ENCODE measurements around the gene HOMER1. TPM values are rescaled to one million over a fixed set of nuclear protein-coding genes. Genes with fewer than 3 reads are reported as not detected.

The HOMER1 gene
- total and polyA plus RNA-seq, 2 of the 4 experiments (the other 2 are of a cell fraction) = 1.9 to 6.8 TPM

DNA sequence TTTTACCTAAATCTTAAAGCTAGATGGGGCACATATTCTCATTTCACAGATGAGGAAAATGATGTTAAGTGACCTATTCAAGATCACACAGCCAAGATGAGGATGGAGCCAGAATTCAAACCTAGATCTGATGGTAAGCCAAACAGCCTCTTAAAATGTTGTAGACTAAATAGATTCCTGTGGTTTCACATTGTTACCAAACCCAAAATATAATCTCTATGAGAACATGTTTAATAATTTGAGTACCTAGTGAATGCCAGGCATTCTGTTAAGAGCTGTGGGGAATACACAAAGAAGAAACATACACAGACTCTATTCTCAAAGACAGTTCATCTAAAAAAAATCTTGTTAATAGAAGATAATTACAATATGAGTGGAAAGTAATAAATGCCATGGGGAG lies 25.2 kb downstream of the HOMER1 start:
- H4K5ac ChIP-seq (ENCODE audit: low read depth, low read length) = no peak overlapping the region
- no peak overlapping the region for H2AK9ac ChIP-seq (replicated peaks; ENCODE audit: low read depth, low read length, poor library complexity)
- H4K20me1 ChIP-seq (ENCODE audit: insufficient read depth, low read length) = no peaks in the 10 kb centered on the region
- H3K23ac ChIP-seq (ENCODE audit: low read depth, low read length) = no peak overlapping the region
- no peak overlapping the region for H4K91ac ChIP-seq (ENCODE audit: insufficient read depth, low read depth, low read length)
- in situ Hi-C loops (cut with MboI; ENCODE audit: low sequenced_read_pairs) (no loop called here), intact Hi-C loops (cut with micrococcal nuclease) (no loop called here), dilution Hi-C loops (cut with HindIII; ENCODE audit: low sequenced_read_pairs, unreplicated experiment) (no loop called here)
- H3K36me3 ChIP-seq (ENCODE audit: control insufficient read depth, insufficient read depth, low read length) = no peaks in the 10 kb centered on the region
- H2BK15ac ChIP-seq (ENCODE audit: low read depth, low read length) = no peak overlapping the region
- H3K4ac ChIP-seq (ENCODE audit: low read depth, low read length) = no peak overlapping the region
- H2BK20ac ChIP-seq (ENCODE audit: low read depth, low read length) = no peak overlapping the region
- H3K79me1 ChIP-seq (ENCODE audit: low read depth in 1 of 2, low read length in 2 of 2) = peaks cover 12 to 18% of the 10 kb centered on the region in 2 experiments; a peak in 2 of 4 replicates
- ChIA-PET CTCF (no interaction called here), POLR2A (ENCODE audit: unreplicated experiment) (no interaction called here)
- H3K4me2 ChIP-seq (ENCODE audit: low read depth, low read length) = no peak overlapping the region
- no peak overlapping the region for H3K56ac ChIP-seq (ENCODE audit: extremely low read depth, insufficient read depth, low read length)
- DNase-seq (peak; percentile 54), ATAC-seq (ENCODE audit: low read depth) (peak; percentile 48)
- H3K9me1 ChIP-seq (ENCODE audit: insufficient read depth, low read length) = peaks cover 3% of the 10 kb centered on the region
- no peak overlapping the region for H3K18ac ChIP-seq (ENCODE audit: low read depth, low read length)
- peaks cover 4% of the 10 kb centered on the region for H3K4me1 ChIP-seq (ENCODE audit: control insufficient read depth, insufficient read depth, low read length)
- H2AK5ac ChIP-seq (ENCODE audit: low read depth, low read length) = no peak overlapping the region
- no peak overlapping the region for H2AFZ ChIP-seq (replicated peaks; ENCODE audit: low read length, poor library complexity)
- H2BK5ac ChIP-seq (ENCODE audit: low read depth, low read length, poor library complexity, severe bottlenecking) = no peak overlapping the region
- TF ChIP-seq RCOR1 (IDR thresholded peaks at IDR 0.05; ENCODE audit: insufficient replicate concordance, low read length) (no peak), RFX5 (IDR thresholded peaks at IDR 0.05; ENCODE audit: low read depth, low read length) (no peak), BHLHE40 (IDR thresholded peaks at IDR 0.05; ENCODE audit: low read depth, low read length) (no peak), MAFK (IDR thresholded peaks at IDR 0.05; ENCODE audit: low read depth, low read length) (no peak), MXI1 (IDR thresholded peaks at IDR 0.05; ENCODE audit: borderline replicate concordance, low read depth, low read length) (no peak), CHD1 (IDR thresholded peaks at IDR 0.05; ENCODE audit: low read depth, low read length) (no peak), CEBPB (IDR thresholded peaks at IDR 0.05; ENCODE audit: low read depth, low read length) (no peak), SMC3 (IDR thresholded peaks at IDR 0.05; ENCODE audit: low read depth, low read length) (no peak), NFE2L2 (IDR thresholded peaks at IDR 0.05; ENCODE audit: low read depth, low read length) (no peak), FOS (IDR thresholded peaks at IDR 0.05; ENCODE audit: low read depth, low read length) (no peak), POLR2A (IDR thresholded peaks at IDR 0.05; ENCODE audit: low read depth, low read length) (no peak), RAD21 (IDR thresholded peaks at IDR 0.05; ENCODE audit: low read length) (no peak), MAZ (IDR thresholded peaks at IDR 0.05; ENCODE audit: borderline replicate concordance, low read depth, low read length) (no peak)
- TF ChIP-seq, protein P1, sequence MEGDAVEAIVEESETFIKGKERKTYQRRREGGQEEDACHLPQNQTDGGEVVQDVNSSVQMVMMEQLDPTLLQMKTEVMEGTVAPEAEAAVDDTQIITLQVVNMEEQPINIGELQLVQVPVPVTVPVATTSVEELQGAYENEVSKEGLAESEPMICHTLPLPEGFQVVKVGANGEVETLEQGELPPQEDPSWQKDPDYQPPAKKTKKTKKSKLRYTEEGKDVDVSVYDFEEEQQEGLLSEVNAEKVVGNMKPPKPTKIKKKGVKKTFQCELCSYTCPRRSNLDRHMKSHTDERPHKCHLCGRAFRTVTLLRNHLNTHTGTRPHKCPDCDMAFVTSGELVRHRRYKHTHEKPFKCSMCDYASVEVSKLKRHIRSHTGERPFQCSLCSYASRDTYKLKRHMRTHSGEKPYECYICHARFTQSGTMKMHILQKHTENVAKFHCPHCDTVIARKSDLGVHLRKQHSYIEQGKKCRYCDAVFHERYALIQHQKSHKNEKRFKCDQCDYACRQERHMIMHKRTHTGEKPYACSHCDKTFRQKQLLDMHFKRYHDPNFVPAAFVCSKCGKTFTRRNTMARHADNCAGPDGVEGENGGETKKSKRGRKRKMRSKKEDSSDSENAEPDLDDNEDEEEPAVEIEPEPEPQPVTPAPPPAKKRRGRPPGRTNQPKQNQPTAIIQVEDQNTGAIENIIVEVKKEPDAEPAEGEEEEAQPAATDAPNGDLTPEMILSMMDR (conservative IDR thresholded peaks at IDR 0.05; ENCODE audit: low read depth, low read length) = no peak
- TF ChIP-seq, protein P2, sequence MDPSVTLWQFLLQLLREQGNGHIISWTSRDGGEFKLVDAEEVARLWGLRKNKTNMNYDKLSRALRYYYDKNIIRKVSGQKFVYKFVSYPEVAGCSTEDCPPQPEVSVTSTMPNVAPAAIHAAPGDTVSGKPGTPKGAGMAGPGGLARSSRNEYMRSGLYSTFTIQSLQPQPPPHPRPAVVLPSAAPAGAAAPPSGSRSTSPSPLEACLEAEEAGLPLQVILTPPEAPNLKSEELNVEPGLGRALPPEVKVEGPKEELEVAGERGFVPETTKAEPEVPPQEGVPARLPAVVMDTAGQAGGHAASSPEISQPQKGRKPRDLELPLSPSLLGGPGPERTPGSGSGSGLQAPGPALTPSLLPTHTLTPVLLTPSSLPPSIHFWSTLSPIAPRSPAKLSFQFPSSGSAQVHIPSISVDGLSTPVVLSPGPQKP (IDR thresholded peaks at IDR 0.05; ENCODE audit: borderline replicate concordance, low read depth, low read length) = no peak
- TF ChIP-seq, protein P3, sequence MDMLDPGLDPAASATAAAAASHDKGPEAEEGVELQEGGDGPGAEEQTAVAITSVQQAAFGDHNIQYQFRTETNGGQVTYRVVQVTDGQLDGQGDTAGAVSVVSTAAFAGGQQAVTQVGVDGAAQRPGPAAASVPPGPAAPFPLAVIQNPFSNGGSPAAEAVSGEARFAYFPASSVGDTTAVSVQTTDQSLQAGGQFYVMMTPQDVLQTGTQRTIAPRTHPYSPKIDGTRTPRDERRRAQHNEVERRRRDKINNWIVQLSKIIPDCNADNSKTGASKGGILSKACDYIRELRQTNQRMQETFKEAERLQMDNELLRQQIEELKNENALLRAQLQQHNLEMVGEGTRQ (IDR thresholded peaks at IDR 0.05; ENCODE audit: low read depth, low read length) = no peak
- no peaks in the 10 kb centered on the region for H3K27me3 ChIP-seq (ENCODE audit: control insufficient read depth, insufficient read depth, low read length)
- H3K4me3 ChIP-seq (ENCODE audit: insufficient read depth, low read depth, low read length) = no peak overlapping the region
- H3K9me3 ChIP-seq (ENCODE audit: control insufficient read depth, insufficient read depth, low read length) = no peaks in the 10 kb centered on the region
- H3K27ac ChIP-seq (ENCODE audit: insufficient read depth, low read length) = no peak overlapping the region
- no peak overlapping the region for H2BK120ac ChIP-seq (ENCODE audit: low read depth, low read length)
- no TSS peak for BruUV-seq (replicated peaks)
- H3K14ac ChIP-seq (replicated peaks; ENCODE audit: low read depth, low read length) = no peak overlapping the region
- no peak overlapping the region for H3K9ac ChIP-seq (ENCODE audit: low read depth, low read length)
- H4K8ac ChIP-seq (ENCODE audit: low read depth in 2 of 2, low read length in 2 of 2) = no peak overlapping the region
